CD4-positive, alpha-beta T cell (primary cell): ENCODE results near the gene PRPF40A. TPM values are rescaled to one million over a fixed set of nuclear protein-coding genes. Genes with fewer than 3 reads are reported as not detected.

ENCODE experiments used
- ATAC-seq: fragments of 200-7000 bp; cut with Tn5 transposase; one replicate; pipeline ENCODE4 v1.10.0; 2022; ENCODE audit warnings: mild to moderate bottlenecking; ENCODE audit not compliant: poor library complexity
- CTCF ChIA-PET: fragments of 350-600 bp; sonication (Branson Sonifier 250); formaldehyde crosslinking; loops from one replicate; lab custom pipeline; 2021; ENCODE audit warnings: antibody characterized with exemption, inconsistent platforms; lab: Charles Lee
- POLR2A ChIA-PET: fragments of 350-600 bp; sonication (Branson Sonifier 250); formaldehyde crosslinking; loops from one replicate; lab custom pipeline; 2021; ENCODE audit warnings: antibody characterized with exemption, inconsistent platforms; lab: Charles Lee
- DNase-seq, 14 experiments: peaks; one replicate each; pipeline ENCODE4 v3.0.0-alpha.2; 2013 to 2020; ENCODE audit warnings: mixed read lengths in 2 of 14
- H3K27ac ChIP-seq, 2 donors: one replicate each; pipeline versions ENCODE4 v1.5.1 to v1.7.0; 2013; ENCODE audit warnings: low read length in 2 of 2, low read depth in 1 of 2, mild to moderate bottlenecking in 1 of 2
- H3K27me3 ChIP-seq, 2 experiments: 1 replicate in 1 of 2; 2 replicates in 1 of 2; pipeline versions ENCODE4 v1.6.1 to v1.7.0; 2013; ENCODE audit warnings: low read length in 2 of 2, control low read depth in 1 of 2, mild to moderate bottlenecking in 1 of 2, moderate library complexity in 1 of 2; ENCODE audit not compliant: insufficient read depth in 2 of 2, control insufficient read depth in 1 of 2
- H3K36me3 ChIP-seq: one replicate; pipeline ENCODE4 v1.6.1; 2013; ENCODE audit warnings: low read length, control low read depth; ENCODE audit not compliant: insufficient read depth
- H3K4me1 ChIP-seq: one replicate; pipeline ENCODE4 v1.6.1; 2013; ENCODE audit warnings: low read length, control low read depth; ENCODE audit not compliant: insufficient read depth
- H3K4me3 ChIP-seq: one replicate; pipeline ENCODE4 v1.5.1; 2013; ENCODE audit warnings: mild to moderate bottlenecking, low read length, moderate library complexity
- H3K9me3 ChIP-seq, 2 experiments: 1 replicate in 1 of 2; 2 replicates in 1 of 2; pipeline versions ENCODE4 v1.6.1 to v1.7.0; 2013; ENCODE audit warnings: low read length in 2 of 2, mild to moderate bottlenecking in 2 of 2, control low read depth in 1 of 2, moderate library complexity in 1 of 2; ENCODE audit not compliant: control insufficient read depth in 1 of 2, insufficient read depth in 1 of 2
- H3K27ac Mint-ChIP-seq: one replicate; pipeline ENCODE4 v1.8.0; 2020; ENCODE audit warnings: mixed read lengths
- H3K27me3 Mint-ChIP-seq: one replicate; pipeline ENCODE4 v1.8.0; 2021; ENCODE audit warnings: mixed read lengths
- H3K36me3 Mint-ChIP-seq: one replicate; pipeline ENCODE4 v1.8.0; 2021; ENCODE audit warnings: low read depth, mixed read lengths
- H3K4me1 Mint-ChIP-seq: one replicate; pipeline ENCODE4 v1.8.0; 2021; ENCODE audit warnings: low read depth, mixed read lengths
- H3K4me3 Mint-ChIP-seq: one replicate; pipeline ENCODE4 v1.8.0; 2020; ENCODE audit warnings: mild to moderate bottlenecking, mixed read lengths
- H3K9me3 Mint-ChIP-seq: one replicate; pipeline ENCODE4 v1.8.0; 2020; ENCODE audit warnings: mixed read lengths
- intact Hi-C, 2 experiments: fragments of 100-400 bp; cut with DNase I in 1 of 2; cut with micrococcal nuclease in 1 of 2; formaldehyde crosslinking; loops; one replicate each; pipeline versions ENCODE4 v1.15.1 to v1.9.0; 2023 to 2025; cut with DNase I, micrococcal nuclease
- total RNA-seq, 174 experiments: library from RNA in 2 of 174; stranded (reverse) in 2 of 174; gene quantifications; one replicate each; pipeline ENCODE4 v1.2.3 and lab custom pipeline; 2021 to 2026
- TF ChIP-seq, protein P1 (sequence below): fragments of 200-600 bp; IDR thresholded peaks from one replicate; pipeline ENCODE4 v1.8.0; 2022; ENCODE audit warnings: antibody characterized with exemption, mild to moderate bottlenecking

PRPF40A gene
- total RNA-seq, 2 experiments from 2014 or later = 146 to 148 TPM

- Histone ChIP-seq H3K36me3 (peaks cover 38% of the 10 kb centered on the region), H3K9me3 (no peaks in the 10 kb centered on the region), H3K4me3 (no peak overlapping the region), H3K27ac (no peak overlapping the region), H3K27me3 (no peaks in the 10 kb centered on the region), H3K4me1 (no peaks in the 10 kb centered on the region)
- ATAC-seq = no peak
- H3K36me3 Mint-ChIP-seq = peaks cover 82% of the 10 kb centered on the region
- no peak for DNase-seq
- no peaks in the 10 kb centered on the region for H3K27me3 Mint-ChIP-seq
- peaks cover 46% of the 10 kb centered on the region for H3K4me1 Mint-ChIP-seq
- ChIA-PET CTCF (no interaction called here), POLR2A (no interaction called here)
- TF ChIP-seq, protein P1, sequence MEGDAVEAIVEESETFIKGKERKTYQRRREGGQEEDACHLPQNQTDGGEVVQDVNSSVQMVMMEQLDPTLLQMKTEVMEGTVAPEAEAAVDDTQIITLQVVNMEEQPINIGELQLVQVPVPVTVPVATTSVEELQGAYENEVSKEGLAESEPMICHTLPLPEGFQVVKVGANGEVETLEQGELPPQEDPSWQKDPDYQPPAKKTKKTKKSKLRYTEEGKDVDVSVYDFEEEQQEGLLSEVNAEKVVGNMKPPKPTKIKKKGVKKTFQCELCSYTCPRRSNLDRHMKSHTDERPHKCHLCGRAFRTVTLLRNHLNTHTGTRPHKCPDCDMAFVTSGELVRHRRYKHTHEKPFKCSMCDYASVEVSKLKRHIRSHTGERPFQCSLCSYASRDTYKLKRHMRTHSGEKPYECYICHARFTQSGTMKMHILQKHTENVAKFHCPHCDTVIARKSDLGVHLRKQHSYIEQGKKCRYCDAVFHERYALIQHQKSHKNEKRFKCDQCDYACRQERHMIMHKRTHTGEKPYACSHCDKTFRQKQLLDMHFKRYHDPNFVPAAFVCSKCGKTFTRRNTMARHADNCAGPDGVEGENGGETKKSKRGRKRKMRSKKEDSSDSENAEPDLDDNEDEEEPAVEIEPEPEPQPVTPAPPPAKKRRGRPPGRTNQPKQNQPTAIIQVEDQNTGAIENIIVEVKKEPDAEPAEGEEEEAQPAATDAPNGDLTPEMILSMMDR = no peak
- intact Hi-C loops = no loop called here
- no peak overlapping the region for H3K27ac Mint-ChIP-seq
- no peaks in the 10 kb centered on the region for H3K9me3 Mint-ChIP-seq
- H3K4me3 Mint-ChIP-seq = no peak overlapping the region
Observed at GRCh38 chr2:152683400-152683799, 33.9 kb downstream of the PRPF40A start.

GRCh38 chr2:152682663-152683062, 34.6 kb downstream of the PRPF40A start:
- Mint-ChIP-seq H3K27ac (no peak overlapping the region), H3K36me3 (peaks cover 83% of the 10 kb centered on the region), H3K4me3 (no peak overlapping the region), H3K4me1 (peaks cover 46% of the 10 kb centered on the region), H3K9me3 (no peaks in the 10 kb centered on the region), H3K27me3 (no peaks in the 10 kb centered on the region)
- H3K4me3 ChIP-seq = no peak overlapping the region
- no peak overlapping the region for H3K27ac ChIP-seq
- H3K27me3 ChIP-seq = no peaks in the 10 kb centered on the region
- H3K36me3 ChIP-seq = peaks cover 45% of the 10 kb centered on the region
- DNase-seq (no peak), ATAC-seq (no peak)
- ChIA-PET POLR2A (interaction anchor here (0.6 to 0.8 kb wide), 3 partner anchors 11 to 84 kb away, joined by 3 to 6 read pairs (median 3); partner anchors contain the start of gene PRPF40A), CTCF (no interaction called here)
- TF ChIP-seq, protein P1 = no peak
- H3K9me3 ChIP-seq = no peaks in the 10 kb centered on the region
- H3K4me1 ChIP-seq = no peaks in the 10 kb centered on the region
- intact Hi-C loops = no loop called here

- no peak overlapping the region for H3K27ac ChIP-seq
- H3K4me1 ChIP-seq = no peaks in the 10 kb centered on the region
- H3K27me3 ChIP-seq = no peaks in the 10 kb centered on the region
- ChIA-PET CTCF (no interaction called here), POLR2A (no interaction called here)
- no peak for DNase-seq
- Mint-ChIP-seq H3K4me1 (peaks cover 17% of the 10 kb centered on the region), H3K4me3 (no peak overlapping the region), H3K36me3 (peaks cover 91% of the 10 kb centered on the region), H3K27ac (no peak overlapping the region), H3K27me3 (no peaks in the 10 kb centered on the region), H3K9me3 (no peaks in the 10 kb centered on the region)
- TF ChIP-seq, protein P1 = no peak
- H3K36me3 ChIP-seq = peaks cover 73% of the 10 kb centered on the region
- no peak for ATAC-seq
- intact Hi-C loops = no loop called here
- H3K9me3 ChIP-seq = no peaks in the 10 kb centered on the region
- no peak overlapping the region for H3K4me3 ChIP-seq
Observed at GRCh38 chr2:152678808-152679207, 38.5 kb downstream of the PRPF40A start.
